B cell (primary cell): ENCODE results near the gene FN3K.

Experiments used
- EZH2 ChIP-seq: IDR thresholded peaks from 2 replicates; pipeline ENCODE4 v1.6.1; 2012; ENCODE audit warnings: borderline replicate concordance, low read depth, mild to moderate bottlenecking, moderate library complexity, low read length; ENCODE audit not compliant: insufficient read depth, poor library complexity, severe bottlenecking
- TF ChIP-seq, protein P1 (sequence below): fragments of 200-600 bp; IDR thresholded peaks from one replicate; pipeline ENCODE4 v1.8.0; 2022; ENCODE audit warnings: antibody characterized with exemption, mild to moderate bottlenecking

DNA sequence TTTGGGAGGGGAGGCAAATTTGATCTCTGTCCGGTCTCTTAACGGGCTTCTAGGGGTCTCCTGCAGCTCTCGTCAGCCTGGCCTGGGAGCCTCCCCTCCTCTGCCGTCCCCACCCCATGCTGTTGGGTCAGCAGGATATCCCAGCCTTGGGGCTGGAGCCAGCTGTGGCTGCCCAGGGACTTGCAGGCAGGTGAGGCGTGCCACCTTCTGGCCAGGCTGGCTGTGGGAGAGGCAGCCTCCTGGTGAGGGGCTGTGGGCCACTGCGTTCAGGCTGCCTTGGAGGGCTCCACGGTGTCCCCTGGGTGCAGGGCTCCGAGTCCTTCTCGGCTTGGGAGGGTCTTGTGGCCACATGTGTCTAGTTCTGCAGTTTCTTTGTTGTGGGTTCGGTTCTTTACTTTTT is 51.0 kb downstream of the FN3K start:
- TF ChIP-seq, protein P1, sequence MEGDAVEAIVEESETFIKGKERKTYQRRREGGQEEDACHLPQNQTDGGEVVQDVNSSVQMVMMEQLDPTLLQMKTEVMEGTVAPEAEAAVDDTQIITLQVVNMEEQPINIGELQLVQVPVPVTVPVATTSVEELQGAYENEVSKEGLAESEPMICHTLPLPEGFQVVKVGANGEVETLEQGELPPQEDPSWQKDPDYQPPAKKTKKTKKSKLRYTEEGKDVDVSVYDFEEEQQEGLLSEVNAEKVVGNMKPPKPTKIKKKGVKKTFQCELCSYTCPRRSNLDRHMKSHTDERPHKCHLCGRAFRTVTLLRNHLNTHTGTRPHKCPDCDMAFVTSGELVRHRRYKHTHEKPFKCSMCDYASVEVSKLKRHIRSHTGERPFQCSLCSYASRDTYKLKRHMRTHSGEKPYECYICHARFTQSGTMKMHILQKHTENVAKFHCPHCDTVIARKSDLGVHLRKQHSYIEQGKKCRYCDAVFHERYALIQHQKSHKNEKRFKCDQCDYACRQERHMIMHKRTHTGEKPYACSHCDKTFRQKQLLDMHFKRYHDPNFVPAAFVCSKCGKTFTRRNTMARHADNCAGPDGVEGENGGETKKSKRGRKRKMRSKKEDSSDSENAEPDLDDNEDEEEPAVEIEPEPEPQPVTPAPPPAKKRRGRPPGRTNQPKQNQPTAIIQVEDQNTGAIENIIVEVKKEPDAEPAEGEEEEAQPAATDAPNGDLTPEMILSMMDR, result no peak
- TF ChIP-seq EZH2, result no peak
